Endodermal cell (in vitro differentiated cells): ENCODE data around the gene POLR1D. TPM values are rescaled to one million over a fixed set of nuclear protein-coding genes. Genes with fewer than 3 reads are reported as not detected.

Source experiments
- DNase-seq: peaks from one replicate; pipeline ENCODE4 v3.0.0-alpha.2; 2017
- H3K27ac ChIP-seq: 2 replicates; pipeline ENCODE4 v1.5.1; 2013; ENCODE audit warnings: mild to moderate bottlenecking, low read depth, low read length, moderate library complexity
- H3K27me3 ChIP-seq: 2 replicates; pipeline ENCODE4 v1.6.1; 2013; ENCODE audit warnings: mild to moderate bottlenecking, low read length, moderate library complexity; ENCODE audit not compliant: insufficient read depth, control insufficient read depth, poor library complexity, severe bottlenecking
- H3K36me3 ChIP-seq: 2 replicates; pipeline ENCODE4 v1.7.0; 2013; ENCODE audit warnings: mild to moderate bottlenecking, low read length, moderate library complexity; ENCODE audit not compliant: control insufficient read depth, insufficient read depth
- H3K4me1 ChIP-seq: one replicate; pipeline ENCODE4 v1.7.0; 2013; ENCODE audit warnings: low read length; ENCODE audit not compliant: control insufficient read depth, insufficient read depth
- H3K4me3 ChIP-seq: 2 replicates; pipeline ENCODE4 v1.5.1; 2013; ENCODE audit warnings: mild to moderate bottlenecking, low read length, moderate library complexity
- H3K9ac ChIP-seq: 2 replicates; pipeline ENCODE4 v1.6.1; 2013; ENCODE audit warnings: mild to moderate bottlenecking, low read length, moderate library complexity; ENCODE audit not compliant: poor library complexity, severe bottlenecking; ENCODE audit errors: extremely low read depth
- H3K9me3 ChIP-seq: 2 replicates; pipeline ENCODE4 v1.6.1; 2013; ENCODE audit warnings: mild to moderate bottlenecking, low read length, moderate library complexity; ENCODE audit not compliant: control insufficient read depth
- H3K27ac Mint-ChIP-seq: 2 replicates; pipeline ENCODE4 v1.8.0; 2020; ENCODE audit warnings: mixed read lengths
- H3K27me3 Mint-ChIP-seq: 2 replicates; pipeline ENCODE4 v1.8.0; 2021; ENCODE audit warnings: mild to moderate bottlenecking, mixed read lengths; ENCODE audit not compliant: insufficient read depth
- H3K36me3 Mint-ChIP-seq: 2 replicates; pipeline ENCODE4 v1.8.0; 2020; ENCODE audit warnings: low read depth, mixed read lengths
- H3K4me1 Mint-ChIP-seq: 2 replicates; pipeline ENCODE4 v1.8.0; 2020; ENCODE audit warnings: mixed read lengths
- H3K4me3 Mint-ChIP-seq: 2 replicates; pipeline ENCODE4 v1.8.0; 2020; ENCODE audit warnings: mild to moderate bottlenecking, moderate library complexity, mixed read lengths
- H3K9me3 Mint-ChIP-seq: 2 replicates; pipeline ENCODE4 v1.8.0; 2020; ENCODE audit warnings: mild to moderate bottlenecking, mixed read lengths
- CTCF ChIP-seq: fragments of 200-600 bp; sonication (generic); conservative IDR thresholded peaks from 2 replicates; pipeline ENCODE4 v1.5.0; 2021; ENCODE audit warnings: antibody characterized with exemption, mild to moderate bottlenecking
- whole genome bisulfite sequencing, 2 experiments: methylation state at CpG; one replicate each; pipeline versions ENCODE4 v1.1.5 to v1.1.7; 2013; ENCODE audit warnings: missing lambda C conversion rate in 2 of 2, mixed read lengths in 1 of 2; ENCODE audit not compliant: insufficient coverage in 1 of 2, insufficient read length in 1 of 2; 5-methylcytosine and 5-hydroxymethylcytosine counted together
- total RNA-seq, 2 donors: library from RNA; stranded (reverse); fragmentation: NEBNext Ultra II Directional in 1 of 2; extraction: Animal tissue kit (Norgen Biotek cat#: 25700) in 1 of 2; gene quantifications; 2 replicates in 1 of 2; 3 replicates in 1 of 2; pipeline ENCODE4 v1.2.1, GENCODE V29; 2021

The POLR1D gene
- total RNA-seq, 2 donors from 2014 or later, result 135 to 136 TPM

GRCh38 chr13:27617881-27618321 is 3.8 kb upstream of the POLR1D start:
- no peak for TF ChIP-seq CTCF
- H3K27me3 Mint-ChIP-seq, result no peaks in the 10 kb centered on the region
- H3K27ac Mint-ChIP-seq, result no peak overlapping the region
- DNase-seq, result no peak
- no peak overlapping the region for H3K9ac ChIP-seq
- H3K4me3 Mint-ChIP-seq, result no peak overlapping the region
- peaks cover 24% of the 10 kb centered on the region for H3K36me3 Mint-ChIP-seq
- peaks cover 11% of the 10 kb centered on the region for H3K4me1 ChIP-seq
- no peak overlapping the region for H3K27ac ChIP-seq
- peaks cover 17% of the 10 kb centered on the region for H3K9me3 Mint-ChIP-seq
- peaks cover 12% of the 10 kb centered on the region for H3K36me3 ChIP-seq
- peaks cover 42% of the 10 kb centered on the region for H3K4me1 Mint-ChIP-seq
- H3K4me3 ChIP-seq, result peak overlapping the region; percentile 89
- no peaks in the 10 kb centered on the region for H3K27me3 ChIP-seq
- WGBS, 2 experiments, result 90 to 100% methylated on average over 1 to 3 of the region's 3 CpGs
- H3K9me3 ChIP-seq, result peaks cover 19% of the 10 kb centered on the region

DNA sequence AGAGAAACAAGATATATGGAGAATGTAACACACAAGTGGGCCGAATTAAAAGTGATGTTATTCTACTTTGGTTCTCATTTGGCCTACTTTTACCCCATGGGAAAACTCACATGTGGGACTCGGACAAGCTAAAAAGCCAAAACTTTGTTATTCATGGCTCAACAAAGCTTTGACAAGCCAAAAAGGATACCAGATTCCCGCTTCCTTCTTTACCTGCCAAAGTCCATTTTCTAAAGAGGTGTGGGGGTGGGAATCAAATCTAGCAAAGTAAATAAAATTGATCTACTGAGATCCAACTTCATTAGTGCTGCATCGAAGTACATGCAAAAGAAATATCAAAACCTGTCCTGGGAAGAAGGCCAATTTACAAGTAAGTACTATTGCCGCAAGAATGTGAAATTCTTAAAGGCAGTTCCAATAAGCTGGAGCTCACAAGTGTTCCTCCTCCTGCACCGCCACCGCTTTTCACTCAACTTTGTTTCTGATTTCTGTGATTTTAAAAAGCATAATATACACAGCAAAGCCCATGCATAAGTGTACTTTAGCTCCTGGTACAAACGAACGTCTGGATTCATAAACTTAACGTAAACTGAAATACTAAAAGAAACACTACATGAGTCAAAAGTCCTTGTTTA is 2.5 kb upstream of the POLR1D start:
- WGBS, 2 experiments, result 40 to 57% methylated on average over 9 to 10 of the region's 10 CpGs
- H3K9ac ChIP-seq, result peak overlapping the region; percentile 52
- TF ChIP-seq CTCF, result no peak
- peaks cover 11% of the 10 kb centered on the region for H3K9me3 Mint-ChIP-seq
- H3K36me3 Mint-ChIP-seq, result peaks cover 30% of the 10 kb centered on the region
- peaks cover 16% of the 10 kb centered on the region for H3K4me1 ChIP-seq
- H3K27ac ChIP-seq, result no peak overlapping the region
- DNase-seq, result no peak
- peaks cover 44% of the 10 kb centered on the region for H3K4me1 Mint-ChIP-seq
- H3K4me3 ChIP-seq, result peak overlapping the region; percentile 89
- H3K4me3 Mint-ChIP-seq, result peak overlapping the region; percentile 85
- peaks cover 25% of the 10 kb centered on the region for H3K36me3 ChIP-seq
- H3K27me3 Mint-ChIP-seq, result no peaks in the 10 kb centered on the region
- H3K27ac Mint-ChIP-seq, result peak overlapping the region; percentile 93
- H3K9me3 ChIP-seq, result peaks cover 14% of the 10 kb centered on the region
- no peaks in the 10 kb centered on the region for H3K27me3 ChIP-seq

- Histone ChIP-seq H3K27ac (peak overlapping the region; percentile 4), H3K36me3 (peaks cover 27% of the 10 kb centered on the region), H3K9ac (peak overlapping the region; percentile 52), H3K4me3 (peak overlapping the region; percentile 89), H3K4me1 (peaks cover 17% of the 10 kb centered on the region), H3K9me3 (peaks cover 8% of the 10 kb centered on the region), H3K27me3 (no peaks in the 10 kb centered on the region)
- peak; percentile 63 for TF ChIP-seq CTCF
- H3K27ac Mint-ChIP-seq, result peak overlapping the region; percentile 93
- H3K27me3 Mint-ChIP-seq, result no peaks in the 10 kb centered on the region
- H3K4me3 Mint-ChIP-seq, result peak overlapping the region; percentile 85
- DNase-seq, result no peak
- H3K36me3 Mint-ChIP-seq, result peaks cover 28% of the 10 kb centered on the region
- WGBS, 2 experiments, result 0 to 1% methylated on average over 3 to 46 of the region's 47 CpGs
- peaks cover 6% of the 10 kb centered on the region for H3K9me3 Mint-ChIP-seq
- peaks cover 44% of the 10 kb centered on the region for H3K4me1 Mint-ChIP-seq
Observed at GRCh38 chr13:27619728-27620376, 1.8 kb upstream of the POLR1D start.
